NT2/D1 (cell line): ENCODE measurements around the gene DBNDD2.

Source experiments
- YY1 ChIP-seq: IDR thresholded peaks from 2 replicates; pipeline ENCODE4 v1.6.1; 2011; ENCODE audit not compliant: insufficient read length, insufficient read depth
- ZNF274 ChIP-seq: IDR thresholded peaks from 2 replicates; pipeline ENCODE4 v1.6.1; 2011; ENCODE audit warnings: mild to moderate bottlenecking, low read depth, low read length

- no peak for TF ChIP-seq YY1
- no peak for TF ChIP-seq ZNF274
Observed at GRCh38 chr20:45448270-45448669, 40.2 kb downstream of the DBNDD2 start.
